Activated naive CD4-positive, alpha-beta T cell (primary cell): ENCODE data around the gene RAB28.
A peak's percentile ranks its signal among the peaks of the same experiment; 100 is the strongest.

ENCODE experiments used
- DNase-seq, 4 experiments: peaks; one replicate each; lab custom pipeline; 2025; lab: John Stamatoyannopoulos, UW

RAB28 gene

DNA sequence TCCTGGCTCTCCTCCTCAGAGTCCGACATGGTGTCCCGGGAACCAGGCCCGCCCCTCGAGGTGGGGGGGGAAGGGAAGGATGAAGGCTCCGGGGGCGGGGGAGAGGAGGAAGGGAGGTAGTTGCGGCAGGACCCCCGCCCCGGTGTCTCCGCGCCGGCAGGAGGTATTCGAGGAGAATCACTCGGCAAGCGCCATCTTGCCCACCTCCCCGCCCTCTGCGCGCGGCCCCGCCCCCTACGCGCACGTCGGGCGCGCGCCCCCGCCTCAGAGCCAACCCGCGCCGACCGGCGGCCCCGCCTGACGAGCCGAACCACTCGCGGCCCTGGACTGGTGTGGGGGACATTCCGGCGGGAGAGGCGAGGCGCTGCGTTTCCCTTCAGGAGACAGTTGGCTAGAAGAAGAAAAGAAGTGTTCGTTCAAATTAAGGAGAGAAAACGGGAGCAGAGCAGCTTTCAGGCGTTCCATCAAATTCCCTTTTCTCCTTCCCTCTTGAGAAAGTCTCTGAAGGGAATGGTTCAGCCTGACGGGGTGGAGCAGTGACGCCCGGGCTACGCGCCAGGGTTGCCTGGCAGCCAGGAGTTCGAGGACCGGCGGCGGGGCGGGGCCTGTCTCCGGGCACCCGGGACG lies at the start of gene RAB28:
TSS of gene RAB28 (minus strand) at position 219 of the 627 bp plus-strand sequence.
- peak; percentile 81 to 93 (median 88) for DNase-seq

DNA sequence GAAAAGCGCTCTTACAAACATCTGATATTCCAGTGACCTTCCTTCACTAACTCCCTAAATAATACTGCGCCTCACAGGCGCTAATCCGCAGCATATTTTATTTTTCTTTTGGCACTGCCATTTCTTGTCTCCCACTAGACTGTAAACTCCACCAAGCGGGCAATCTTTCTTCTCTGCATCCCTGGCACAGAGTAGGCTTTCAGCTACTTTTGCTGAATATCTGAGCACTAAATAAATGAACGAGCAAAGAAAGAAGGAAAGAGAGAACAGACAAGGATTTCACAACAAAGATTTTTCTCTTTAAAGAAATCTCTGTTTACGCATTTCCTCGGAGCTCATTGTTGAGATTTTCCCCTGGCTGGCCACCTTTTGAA lies 47.5 kb upstream of the RAB28 start:
- DNase-seq: no peak

DNA sequence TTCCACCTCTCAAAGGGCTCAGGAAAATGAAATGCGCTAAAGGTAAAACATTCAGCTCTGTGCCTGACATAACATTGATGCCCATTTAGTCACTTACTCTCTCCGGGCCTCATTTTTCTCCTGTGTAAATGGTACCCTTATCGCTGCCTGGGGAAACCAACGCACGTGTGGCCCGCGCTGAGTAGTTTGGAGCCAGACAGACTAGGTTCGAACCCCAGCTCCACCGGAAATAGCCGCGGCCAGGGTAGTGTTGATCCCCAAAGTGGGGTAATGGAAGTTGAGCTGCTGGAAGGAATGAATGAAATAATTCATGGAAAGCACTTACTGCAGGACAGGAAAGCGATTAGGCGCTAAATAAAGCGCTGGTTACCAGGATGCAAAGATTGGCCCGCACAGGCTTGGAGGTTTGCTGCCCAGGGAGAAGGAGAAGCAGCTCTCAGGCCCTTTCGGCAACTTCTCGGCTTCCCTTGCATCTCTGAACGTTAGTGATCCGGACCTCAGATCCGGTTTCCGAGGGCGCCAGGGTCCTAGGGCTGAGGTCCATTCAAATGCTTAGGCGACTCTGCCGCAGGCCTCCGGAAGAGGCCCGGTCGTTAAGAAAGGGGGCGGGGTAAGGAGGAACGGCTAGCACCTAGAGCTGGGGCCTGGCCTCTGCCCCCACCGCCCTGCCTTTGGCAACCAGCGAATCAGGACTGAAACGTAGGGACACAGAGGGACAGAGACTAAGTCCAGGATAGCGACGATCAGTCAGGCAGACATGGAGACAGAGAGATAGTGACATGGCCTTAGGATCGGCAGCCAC lies 46.9 kb upstream of the RAB28 start:
- no peak for DNase-seq

DNA sequence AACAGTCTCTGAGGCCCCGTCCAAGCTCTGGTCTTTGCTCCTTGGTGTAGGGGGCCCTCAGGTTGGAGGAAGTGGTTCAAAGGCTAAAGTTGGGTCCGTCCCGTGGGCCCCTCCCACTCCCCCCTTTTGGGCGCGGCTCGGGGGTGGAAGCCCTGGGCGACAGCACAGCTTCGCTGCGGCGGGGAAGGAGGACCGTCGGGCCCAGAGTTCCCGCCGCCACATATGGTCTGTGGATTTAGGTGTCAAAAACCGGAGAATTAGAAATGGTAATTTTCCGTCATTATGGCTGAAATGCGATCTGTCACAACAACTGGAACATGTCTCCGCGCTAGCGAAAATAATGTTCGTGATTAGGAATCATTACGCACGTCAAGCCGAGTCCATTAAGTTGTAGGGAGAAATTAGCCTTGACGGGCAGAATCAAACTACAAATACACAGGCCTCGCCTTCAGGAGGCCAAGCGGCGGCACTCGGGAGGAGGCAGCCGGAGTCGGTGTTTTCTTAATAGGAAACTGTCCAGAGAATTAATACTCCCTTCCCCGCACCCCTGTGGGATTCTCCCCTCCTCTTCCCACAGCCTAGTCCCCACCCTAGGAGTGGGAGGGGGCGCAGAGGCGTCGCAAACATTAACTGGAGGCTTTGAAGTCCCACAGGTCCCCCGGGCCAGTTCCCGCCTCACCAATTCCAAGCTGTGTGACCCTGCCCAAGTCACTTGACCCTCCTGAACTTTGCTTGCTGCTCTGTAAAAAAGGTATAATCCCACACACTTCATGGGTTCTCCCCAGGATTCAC lies 45.2 kb upstream of the RAB28 start:
- DNase-seq: no peak

- no peak for DNase-seq
Measured at GRCh38 chr4:13528821-13529127, 44.6 kb upstream of the RAB28 start.

DNA sequence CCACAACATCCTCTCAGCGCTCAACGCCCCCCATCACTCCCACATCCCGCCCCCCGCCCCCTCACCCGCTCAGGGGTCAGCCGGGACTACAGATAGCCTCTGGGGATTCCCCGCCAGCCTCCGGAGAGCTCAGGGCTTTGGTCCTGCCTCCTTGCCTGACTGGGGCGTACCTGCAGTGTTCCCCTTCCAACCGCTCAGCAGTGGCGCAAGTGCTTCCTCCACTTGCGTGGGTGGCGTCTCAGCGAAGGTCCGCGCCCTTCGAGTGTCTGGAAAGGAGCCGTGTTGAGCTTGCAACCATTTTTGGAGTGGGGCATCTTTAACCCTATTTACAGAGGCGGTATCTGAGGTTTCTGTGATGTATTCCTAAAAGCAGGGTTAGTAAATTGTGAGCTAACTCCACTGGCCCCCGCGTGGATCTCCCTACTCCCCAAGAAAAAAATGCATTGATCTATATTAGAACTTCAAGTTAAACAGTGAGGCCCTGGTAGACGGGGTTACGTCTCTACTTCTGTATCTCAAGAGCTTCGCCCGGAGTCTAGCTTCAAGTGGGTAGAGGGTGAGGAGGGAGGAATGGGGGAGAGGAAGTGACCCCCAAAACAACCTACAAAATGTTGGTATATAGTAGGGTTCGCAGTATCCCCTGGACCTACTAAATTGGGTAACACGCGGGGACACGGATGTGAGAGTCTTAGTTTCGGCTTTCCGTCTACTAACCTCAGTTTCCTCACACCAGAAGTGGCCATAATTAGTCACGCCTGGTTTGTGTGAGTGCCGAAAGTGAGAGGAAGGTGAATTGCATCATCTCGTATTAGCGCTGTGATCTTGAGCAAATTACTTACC lies 44.1 kb upstream of the RAB28 start:
- DNase-seq: no peak

- DNase-seq: no peak
Measured at GRCh38 chr4:13527192-13527980, 43.2 kb upstream of the RAB28 start.

GRCh38 chr4:13526658-13527057 lies 42.5 kb upstream of the RAB28 start:
- no peak for DNase-seq

DNA sequence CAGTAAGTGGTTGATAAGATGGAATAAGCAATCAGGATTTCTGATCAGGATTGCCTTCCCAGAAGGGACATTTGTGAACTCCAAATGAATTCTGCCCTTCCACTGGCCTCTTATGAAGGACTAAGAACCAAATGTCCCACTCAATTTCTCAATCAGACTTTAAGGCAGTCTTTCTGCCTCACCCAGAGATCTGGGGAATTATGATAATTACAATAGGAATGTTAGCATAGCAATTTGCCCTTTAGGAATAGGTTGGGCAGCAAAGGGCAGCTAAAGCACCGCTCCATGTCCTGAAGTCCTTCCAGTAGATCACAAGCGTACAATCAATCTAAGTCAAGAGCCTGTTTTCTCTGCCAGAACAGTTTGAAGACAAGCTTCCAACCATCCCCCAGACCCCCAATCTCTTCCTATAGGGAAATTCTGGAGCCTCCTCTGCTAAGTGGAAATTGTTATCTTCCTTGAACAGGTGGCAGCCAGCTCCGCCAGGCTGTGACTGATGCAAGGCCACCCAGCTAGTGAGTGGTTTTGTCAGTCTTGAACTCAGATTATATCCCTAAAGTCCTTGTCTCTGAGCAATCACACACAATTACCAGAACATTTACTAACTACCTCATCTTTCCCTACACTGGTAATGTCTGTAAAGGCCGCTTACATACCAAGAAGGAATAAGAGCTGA lies 41.6 kb upstream of the RAB28 start:
- DNase-seq: no peak

GRCh38 chr4:13524504-13525243 lies 40.5 kb upstream of the RAB28 start:
- DNase-seq: no peak

DNA sequence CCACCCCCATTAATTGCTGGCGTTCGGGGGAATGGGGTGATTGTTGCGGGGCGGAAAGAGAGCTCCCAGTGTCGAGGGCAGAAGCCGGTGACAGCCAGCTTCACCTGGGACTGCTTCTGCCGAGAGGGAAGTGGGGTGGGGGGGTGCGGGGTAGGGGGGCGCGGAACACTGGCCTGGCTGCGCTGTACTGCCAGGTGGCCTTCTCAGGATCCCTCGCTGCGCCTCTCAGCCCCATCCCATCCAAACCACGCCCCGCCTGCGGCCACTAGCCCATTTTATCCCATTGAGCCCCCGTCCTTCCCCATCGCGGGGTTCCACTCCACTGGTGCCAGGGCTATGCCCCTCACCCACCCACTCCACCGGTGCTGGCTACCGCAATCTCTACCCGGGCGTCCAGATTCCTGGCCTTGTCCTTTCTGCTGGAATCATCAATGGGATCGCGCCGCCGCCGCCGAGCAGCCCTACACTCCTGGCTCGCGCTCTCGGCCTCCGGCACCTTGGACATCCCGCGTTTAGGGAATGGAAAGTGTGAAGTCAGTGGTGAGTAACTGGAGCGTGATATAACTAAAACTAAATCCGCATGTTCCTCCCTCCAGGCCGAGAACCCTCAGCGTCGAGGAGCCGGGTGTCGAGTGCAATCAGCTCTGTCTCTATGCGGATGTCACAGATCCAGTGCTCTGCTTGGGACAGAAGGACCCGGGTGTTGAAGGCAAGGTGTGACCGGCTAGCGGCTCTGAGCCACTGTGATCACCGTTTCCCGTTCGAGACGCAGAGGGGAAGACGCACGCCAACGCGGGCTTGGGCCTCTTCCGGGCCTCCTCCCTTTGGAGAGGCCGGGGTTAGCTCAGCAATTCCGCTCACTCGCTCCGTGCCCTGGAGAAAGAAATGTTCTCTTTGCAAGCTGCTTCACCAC lies 39.7 kb upstream of the RAB28 start:
- no peak for DNase-seq

DNA sequence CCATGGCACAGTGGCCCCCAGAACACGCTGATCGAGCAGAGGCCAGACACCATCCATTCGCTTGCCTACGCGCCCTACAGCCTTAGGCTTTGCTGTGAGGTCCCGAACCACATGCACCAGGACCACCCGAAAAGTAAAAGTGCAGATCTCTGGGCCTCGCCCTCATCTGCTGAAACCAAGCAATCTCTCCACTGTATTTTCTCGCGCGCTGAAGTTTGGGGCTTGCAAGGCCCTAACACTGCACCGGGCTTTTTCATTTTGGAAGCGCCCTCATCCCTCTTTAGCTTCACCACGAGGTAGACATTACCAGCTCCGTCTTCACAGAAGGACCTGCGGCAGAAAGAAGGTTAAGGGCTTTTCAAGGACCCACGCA lies 39.0 kb upstream of the RAB28 start:
- DNase-seq: no peak

- no peak for DNase-seq
Measured at GRCh38 chr4:13522282-13523104, 38.4 kb upstream of the RAB28 start.

DNA sequence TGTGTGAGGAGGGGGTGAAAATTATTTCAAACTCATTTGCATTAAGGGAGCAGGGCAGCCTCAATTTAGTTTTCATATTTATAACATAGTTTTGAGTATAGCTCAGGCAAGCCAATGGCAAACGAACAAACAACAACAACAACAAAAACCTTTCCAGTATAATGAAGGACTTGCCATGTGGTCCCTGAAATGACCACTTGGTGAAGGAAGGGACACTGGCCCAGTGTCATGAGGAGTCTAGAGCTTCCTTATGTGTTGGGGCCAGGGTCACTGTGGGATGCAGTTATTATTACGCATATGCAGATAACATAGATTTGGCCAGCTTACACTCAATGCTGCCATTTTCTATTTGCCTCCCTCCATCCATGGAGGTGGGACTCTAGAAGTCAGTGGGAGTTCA lies 36.9 kb upstream of the RAB28 start:
- no peak for DNase-seq

- no peak for DNase-seq
Measured at GRCh38 chr4:13516315-13516860, 32.2 kb upstream of the RAB28 start.

GRCh38 chr4:13515268-13515667 lies 31.1 kb upstream of the RAB28 start:
- DNase-seq: no peak

DNA sequence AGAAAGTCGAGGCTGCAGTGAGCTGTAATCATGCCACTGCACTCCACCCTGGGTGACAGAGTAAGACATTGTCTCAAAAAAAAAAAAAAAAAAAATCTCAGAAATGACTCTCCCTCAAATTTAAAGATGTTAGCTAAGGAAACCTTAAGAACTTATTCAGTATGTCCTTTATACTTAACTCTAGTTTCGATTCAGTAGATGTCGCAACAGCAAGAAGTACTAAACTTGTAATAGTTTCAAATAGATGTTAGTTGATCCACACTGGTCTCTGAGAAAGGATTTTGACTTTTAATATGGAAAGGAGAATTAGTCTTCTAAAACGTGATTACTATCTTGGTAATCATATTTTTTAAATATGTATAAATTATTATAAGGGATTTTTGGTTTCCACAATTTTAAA lies 30.6 kb upstream of the RAB28 start:
- DNase-seq: no peak

DNA sequence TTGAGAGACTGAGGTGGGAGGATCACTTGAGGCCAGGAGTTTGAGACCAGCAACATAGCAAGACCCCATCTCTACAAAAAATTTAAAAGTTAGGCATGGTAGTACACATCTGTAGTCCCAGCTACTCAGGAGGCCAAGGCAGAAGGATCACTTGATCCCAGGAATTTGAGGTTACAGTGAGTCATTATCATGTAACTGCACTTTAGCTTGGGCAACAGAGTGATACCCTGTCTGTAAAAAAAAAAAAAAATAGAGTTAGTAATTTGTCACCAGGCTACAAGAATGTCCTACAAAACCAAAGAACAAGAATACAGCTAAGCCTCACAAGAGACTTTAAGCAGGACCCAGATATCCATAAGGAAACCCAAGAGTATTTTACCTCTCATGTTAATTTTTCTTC lies 27.0 kb upstream of the RAB28 start:
- no peak for DNase-seq
